Esophagus muscularis mucosa (tissue), 4 donors: ENCODE measurements around the gene CUL3. TPM values are rescaled to one million over a fixed set of nuclear protein-coding genes. Genes with fewer than 3 reads are reported as not detected.

Experiments
- DNase-seq: peaks from one replicate; pipeline ENCODE4 v3.0.0-alpha.2; 2017; ENCODE audit errors: extremely low spot score
- H3K27ac ChIP-seq, 4 donors: fragments of 200-600 bp; sonication (generic); replicated peaks in 1 of 4; 1 replicate in 3 of 4; 2 replicates in 1 of 4; pipeline ENCODE4 v1.5.1; 2016 to 2019; ENCODE audit warnings: mild to moderate bottlenecking in 1 of 4
- H3K27me3 ChIP-seq, 4 donors: fragments of 200-600 bp; sonication (generic); one replicate each; pipeline versions ENCODE4 v1.5.1 to v1.6.0; 2016 to 2019
- H3K36me3 ChIP-seq, 4 donors: fragments of 200-600 bp; sonication (generic); one replicate each; pipeline ENCODE4 v1.5.1; 2016 to 2019
- H3K4me1 ChIP-seq, 4 donors: fragments of 200-600 bp; sonication (generic); one replicate each; pipeline ENCODE4 v1.5.1; 2016 to 2019
- H3K4me3 ChIP-seq, 4 donors: fragments of 200-600 bp; sonication (generic); 1 replicate in 2 of 4; 2 replicates in 2 of 4; pipeline ENCODE4 v1.5.1; 2016 to 2019; ENCODE audit warnings: mild to moderate bottlenecking in 4 of 4, moderate library complexity in 1 of 4
- H3K9me3 ChIP-seq, 4 donors: fragments of 200-600 bp; sonication (generic); 1 replicate in 3 of 4; 2 replicates in 1 of 4; pipeline ENCODE4 v1.5.1; 2016 to 2019
- EP300 ChIP-seq: sonication (generic); formaldehyde crosslinking; IDR thresholded peaks from one replicate; pipeline ENCODE4 v1.6.1; 2017; ENCODE audit warnings: antibody characterized with exemption
- POLR2A ChIP-seq: fragments of 450-650 bp; IDR thresholded peaks from one replicate; pipeline ENCODE4 v1.6.1; 2017; ENCODE audit warnings: antibody characterized with exemption, moderate library complexity, mild to moderate bottlenecking, low read depth
- POLR2AphosphoS5 ChIP-seq, 2 donors: sonication (generic); formaldehyde crosslinking; IDR thresholded peaks; one replicate each; pipeline ENCODE4 v1.6.1; 2017; ENCODE audit warnings: antibody characterized with exemption in 2 of 2
- WGBS: methylation state at CpG from one replicate; pipeline ENCODE4 v1.1.5; 2018; 5-methylcytosine and 5-hydroxymethylcytosine counted together
- intact Hi-C: fragments of 100-400 bp; cut with DNase I; formaldehyde crosslinking; loops from one replicate; pipeline ENCODE4 v1.15.1; 2023
- total RNA-seq, 4 donors: library from RNA; depleted of rRNA; stranded (reverse); fragments of >200 nt; gene quantifications; one replicate each; pipeline versions ENCODE4 v1.1.0 to v1.2.1, GENCODE V29; 2016
- TF ChIP-seq, protein P1 (sequence below), 3 experiments: fragments of 200-600 bp in 2 of 3; fragments of 450-650 bp in 1 of 3; sonication (generic) in 2 of 3; IDR thresholded peaks; one replicate each; pipeline ENCODE4 v1.5.1; 2017 to 2019; ENCODE audit warnings: antibody characterized with exemption in 3 of 3, mild to moderate bottlenecking in 2 of 3, moderate library complexity in 1 of 3

CUL3 gene
- 10 to 100 TPM; 50.9 to 66.4 (median 59.7) TPM for total RNA-seq

DNA sequence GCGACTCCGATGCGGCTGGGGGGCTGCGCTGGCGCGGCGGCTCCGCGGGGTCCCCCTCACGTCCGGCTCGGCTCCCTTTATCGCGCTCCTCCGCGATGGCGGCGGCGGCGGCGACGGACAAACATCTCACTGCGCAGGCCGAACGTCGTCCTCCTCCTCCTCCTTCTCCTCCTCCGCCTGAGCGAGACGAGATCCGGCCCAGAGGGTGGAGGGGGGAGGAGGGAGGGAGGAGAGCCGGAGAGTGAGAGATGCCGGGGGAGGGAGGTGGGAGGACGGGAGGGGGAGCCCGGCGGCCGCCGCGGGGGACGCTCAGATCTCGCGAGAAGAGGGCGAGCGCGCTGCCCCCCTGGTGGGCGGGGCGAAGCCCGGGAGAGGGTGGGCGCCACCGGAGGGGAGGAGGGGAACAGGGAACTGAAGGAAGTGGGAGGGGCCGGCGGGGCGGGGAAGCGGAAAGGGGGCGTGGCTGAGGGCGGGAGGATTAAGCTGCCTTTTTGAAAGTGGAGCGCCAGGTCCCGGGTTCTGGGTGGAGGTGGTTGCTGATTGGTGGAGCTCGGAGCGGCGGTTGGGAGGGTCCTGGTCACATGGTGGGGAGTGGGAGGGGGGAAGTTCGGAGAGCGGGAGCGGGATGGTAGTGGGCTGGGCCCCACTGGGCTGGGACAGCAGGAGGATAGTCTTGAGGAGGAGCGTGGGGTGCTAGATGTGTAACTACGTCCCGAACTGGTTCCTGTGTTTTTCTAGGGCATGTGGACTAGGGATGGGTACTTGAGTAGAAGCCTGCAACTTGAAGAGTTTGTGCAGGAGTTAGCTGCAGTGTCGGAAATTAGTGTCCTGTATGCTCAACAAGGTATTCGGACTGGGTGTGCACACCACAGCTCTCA lies at the start of gene CUL3:
CUL3 (minus strand) TSS at position 153 of the 878 bp plus-strand sequence. CDS start 354 bp downstream, outside the sequence.
- WGBS, result under 1% methylated on average over 45 of the region's 68 CpGs
- peak; percentile 100 for DNase-seq
- no peaks in the 10 kb centered on the region for H3K36me3 ChIP-seq
- peak within 1 kb of the TSS; percentile 78 to 91 (median 79) for H3K4me3 ChIP-seq
- TF ChIP-seq EP300 (no peak), POLR2AphosphoS5 (IDR thresholded peaks at IDR 0.05) (peak; percentile 86 to 94), POLR2A (peak; percentile 63)
- TF ChIP-seq, protein P1, sequence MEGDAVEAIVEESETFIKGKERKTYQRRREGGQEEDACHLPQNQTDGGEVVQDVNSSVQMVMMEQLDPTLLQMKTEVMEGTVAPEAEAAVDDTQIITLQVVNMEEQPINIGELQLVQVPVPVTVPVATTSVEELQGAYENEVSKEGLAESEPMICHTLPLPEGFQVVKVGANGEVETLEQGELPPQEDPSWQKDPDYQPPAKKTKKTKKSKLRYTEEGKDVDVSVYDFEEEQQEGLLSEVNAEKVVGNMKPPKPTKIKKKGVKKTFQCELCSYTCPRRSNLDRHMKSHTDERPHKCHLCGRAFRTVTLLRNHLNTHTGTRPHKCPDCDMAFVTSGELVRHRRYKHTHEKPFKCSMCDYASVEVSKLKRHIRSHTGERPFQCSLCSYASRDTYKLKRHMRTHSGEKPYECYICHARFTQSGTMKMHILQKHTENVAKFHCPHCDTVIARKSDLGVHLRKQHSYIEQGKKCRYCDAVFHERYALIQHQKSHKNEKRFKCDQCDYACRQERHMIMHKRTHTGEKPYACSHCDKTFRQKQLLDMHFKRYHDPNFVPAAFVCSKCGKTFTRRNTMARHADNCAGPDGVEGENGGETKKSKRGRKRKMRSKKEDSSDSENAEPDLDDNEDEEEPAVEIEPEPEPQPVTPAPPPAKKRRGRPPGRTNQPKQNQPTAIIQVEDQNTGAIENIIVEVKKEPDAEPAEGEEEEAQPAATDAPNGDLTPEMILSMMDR (IDR thresholded peaks at IDR 0.05), result no peak
- H3K27ac ChIP-seq, result peak within 1 kb of the TSS; percentile 90 to 94 (median 91)
- intact Hi-C loops, result loop anchor here (10.0 kb wide), 1 partner anchor 61 kb away; no protein-coding TSS in a partner anchor
- H3K4me1 ChIP-seq, result peaks cover 27 to 45% (median 44%) of the 10 kb centered on the region in 4 donors
- no peaks in the 10 kb centered on the region for H3K27me3 ChIP-seq
- H3K9me3 ChIP-seq, result no peaks in the 10 kb centered on the region

DNA sequence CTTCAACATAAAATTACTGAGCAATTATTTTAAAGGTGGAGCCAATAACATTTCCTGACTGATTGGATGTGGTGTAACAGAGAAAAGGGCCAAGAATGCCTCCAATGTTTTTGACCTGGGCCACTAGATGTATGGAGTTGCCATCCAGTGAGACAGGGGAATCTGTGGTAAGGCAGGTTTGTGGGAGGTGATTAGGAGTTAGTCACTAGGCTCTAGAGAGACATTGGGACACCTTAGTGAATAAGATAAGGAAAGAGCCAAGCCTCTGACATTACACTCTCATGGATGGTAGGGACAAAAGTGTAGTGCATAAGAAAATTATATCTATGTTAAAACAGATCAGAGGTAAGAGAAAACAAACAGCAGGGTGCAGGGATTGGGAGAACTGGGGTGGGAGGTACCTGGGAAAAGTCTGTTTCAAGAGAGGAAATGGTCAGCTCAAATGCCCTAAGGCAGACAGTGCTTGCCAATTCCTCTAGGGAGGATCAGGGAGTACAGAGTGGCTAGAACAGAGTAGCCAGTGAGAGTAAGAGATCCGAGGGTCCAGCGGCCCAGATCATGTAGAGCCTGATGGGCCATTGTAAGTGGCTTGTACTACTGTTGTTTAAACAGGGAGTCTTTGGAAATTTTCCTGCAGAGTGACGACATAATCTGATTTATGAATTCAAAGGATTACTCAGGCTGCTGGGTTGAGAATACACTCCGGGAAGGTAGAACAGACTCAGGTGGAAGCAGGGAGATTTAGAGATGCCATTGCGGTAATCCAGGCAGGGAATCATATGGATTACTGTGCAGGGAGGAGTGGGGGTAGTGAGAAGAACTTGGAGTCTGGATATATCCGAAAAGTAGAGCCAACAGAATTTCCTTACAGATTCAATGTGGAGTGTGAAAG lies 45.7 kb upstream of the CUL3 start:
- H3K36me3 ChIP-seq, result no peaks in the 10 kb centered on the region
- TF ChIP-seq POLR2AphosphoS5 (IDR thresholded peaks at IDR 0.05) (no peak), POLR2A (no peak), EP300 (no peak)
- TF ChIP-seq, protein P1 (IDR thresholded peaks at IDR 0.05), result no peak
- intact Hi-C loops, result no loop called here
- H3K4me3 ChIP-seq, result no peak overlapping the region
- H3K9me3 ChIP-seq, result no peaks in the 10 kb centered on the region
- 77% methylated on average over 6 of the region's 6 CpGs for WGBS
- no peaks in the 10 kb centered on the region for H3K4me1 ChIP-seq
- DNase-seq, result no peak
- no peaks in the 10 kb centered on the region for H3K27me3 ChIP-seq
- no peak overlapping the region for H3K27ac ChIP-seq

DNA sequence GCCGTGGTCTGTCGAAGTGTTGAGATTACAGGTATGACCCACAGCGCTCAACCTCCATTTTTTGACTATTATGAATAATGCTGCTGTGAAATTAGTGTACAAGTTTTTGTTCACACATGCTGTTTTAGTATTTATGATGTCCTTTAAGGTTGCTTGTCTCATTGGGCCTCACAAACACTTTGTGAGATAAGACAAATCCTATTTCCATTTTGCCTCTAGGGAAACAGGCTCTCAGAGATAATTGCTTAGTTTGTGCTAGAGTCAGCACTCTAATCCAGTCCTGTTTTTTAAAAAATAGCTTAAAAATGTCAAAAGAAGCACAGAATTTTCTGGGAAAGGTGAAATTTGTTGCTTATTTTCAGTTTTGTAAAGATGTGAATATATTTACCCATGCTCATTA lies 43.3 kb upstream of the CUL3 start:
- no peak overlapping the region for H3K27ac ChIP-seq
- WGBS, result 93% methylated on average over 3 of the region's 3 CpGs

DNA sequence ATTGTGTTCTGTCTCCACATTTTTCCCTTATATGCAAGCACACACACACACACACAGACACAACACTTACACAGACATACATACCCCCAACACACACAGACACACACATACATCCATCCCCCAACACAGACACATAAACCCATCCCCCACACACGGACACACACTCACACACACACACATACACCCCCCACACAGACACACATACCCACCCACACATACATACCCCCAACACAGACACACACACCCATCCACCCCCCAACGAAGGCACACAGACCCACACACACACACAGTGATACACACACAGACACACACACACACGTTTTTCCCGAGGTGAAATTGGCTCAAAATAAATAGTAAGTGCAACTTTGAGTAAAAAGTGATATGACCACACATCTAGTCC lies 41.6 kb upstream of the CUL3 start:
- no peak for TF ChIP-seq EP300
- TF ChIP-seq POLR2AphosphoS5 (IDR thresholded peaks at IDR 0.05), result no peak
- TF ChIP-seq, protein P1 (IDR thresholded peaks at IDR 0.05), result no peak
- TF ChIP-seq POLR2A, result no peak
- Histone ChIP-seq H3K27me3 (no peaks in the 10 kb centered on the region), H3K4me1 (no peaks in the 10 kb centered on the region), H3K27ac (no peak overlapping the region), H3K4me3 (no peak overlapping the region), H3K9me3 (no peaks in the 10 kb centered on the region), H3K36me3 (no peaks in the 10 kb centered on the region)
- intact Hi-C loops, result no loop called here
- WGBS, result 67% methylated on average over 4 of the region's 4 CpGs
- DNase-seq, result no peak

More for the DNA sequence above, 43.3 kb upstream of the CUL3 start:
- no peaks in the 10 kb centered on the region for H3K36me3 ChIP-seq
- DNase-seq, result no peak
- no peak overlapping the region for H3K4me3 ChIP-seq
- intact Hi-C loops, result no loop called here
- TF ChIP-seq, protein P1 (IDR thresholded peaks at IDR 0.05), result no peak
- TF ChIP-seq EP300 (no peak), POLR2AphosphoS5 (IDR thresholded peaks at IDR 0.05) (no peak), POLR2A (no peak)
- no peaks in the 10 kb centered on the region for H3K4me1 ChIP-seq
- no peaks in the 10 kb centered on the region for H3K27me3 ChIP-seq
- no peaks in the 10 kb centered on the region for H3K9me3 ChIP-seq
